ENCODE measurements around the gene CYP2B6. TPM values are rescaled to one million over a fixed set of nuclear protein-coding genes. Genes with fewer than 3 reads are reported as not detected.

Gene CYP2B6
- total RNA-seq, 6 experiments from 2014 or later, result not detected

DNA sequence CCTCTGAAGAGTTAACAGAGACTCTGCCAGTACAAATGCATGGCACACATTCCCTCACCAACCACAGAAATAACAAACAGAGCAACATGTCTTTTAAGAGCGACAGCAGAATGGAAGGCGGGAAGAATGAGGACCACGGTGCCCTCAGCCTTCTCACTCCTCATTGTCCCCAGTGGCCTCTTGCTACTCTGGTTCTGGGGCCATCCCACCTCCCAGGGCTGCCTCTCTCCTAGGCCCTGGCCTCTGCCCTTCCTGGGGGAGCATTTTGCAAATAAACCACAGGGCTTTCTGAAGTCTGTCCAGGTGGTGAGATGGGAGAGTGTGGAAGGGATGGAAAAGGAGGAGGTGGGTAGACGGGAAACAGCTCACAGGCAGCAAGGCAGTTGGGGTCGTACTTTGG, 28.3 kb downstream of the CYP2B6 start:
- no peak for DNase-seq
- H3K4me1 Mint-ChIP-seq (ENCODE audit: low read depth), result no peaks in the 10 kb centered on the region
- H3K27me3 Mint-ChIP-seq (ENCODE audit: insufficient read depth), result peaks cover 18% of the 10 kb centered on the region
- H3K9me3 Mint-ChIP-seq, result no peaks in the 10 kb centered on the region
- H3K27ac Mint-ChIP-seq, result no peak overlapping the region
- H3K4me3 Mint-ChIP-seq, result no peak overlapping the region
- H3K36me3 Mint-ChIP-seq (ENCODE audit: low read depth), result no peaks in the 10 kb centered on the region
- TF ChIP-seq CTCF (IDR thresholded peaks at IDR 0.05), result no peak

- H3K9me3 Mint-ChIP-seq, result no peaks in the 10 kb centered on the region; the same call in 1 of the 2 replicates
- no peak overlapping the region for H3K4me3 Mint-ChIP-seq
- no peaks in the 10 kb centered on the region for H3K36me3 Mint-ChIP-seq (ENCODE audit: low read depth)
- DNase-seq, result no peak
- no peak overlapping the region for H3K27ac Mint-ChIP-seq
- no peaks in the 10 kb centered on the region for H3K4me1 Mint-ChIP-seq (ENCODE audit: low read depth)
- H3K27me3 Mint-ChIP-seq (ENCODE audit: insufficient read depth), result peaks cover 28% of the 10 kb centered on the region
- no peak for TF ChIP-seq CTCF (IDR thresholded peaks at IDR 0.05)
These were observed 32.1 kb downstream of the CYP2B6 start for GRCh38 chr19:41023193-41023592.

- Mint-ChIP-seq H3K4me1 (ENCODE audit: low read depth) (no peaks in the 10 kb centered on the region), H3K36me3 (ENCODE audit: low read depth) (no peaks in the 10 kb centered on the region), H3K9me3 (no peaks in the 10 kb centered on the region; the same call in 1 of the 2 replicates), H3K27ac (no peak overlapping the region), H3K4me3 (no peak overlapping the region), H3K27me3 (ENCODE audit: insufficient read depth) (peaks cover 35% of the 10 kb centered on the region)
- DNase-seq, result no peak
- no peak for TF ChIP-seq CTCF (IDR thresholded peaks at IDR 0.05)
These were observed 34.3 kb downstream of the CYP2B6 start for GRCh38 chr19:41025411-41025810.

DNA sequence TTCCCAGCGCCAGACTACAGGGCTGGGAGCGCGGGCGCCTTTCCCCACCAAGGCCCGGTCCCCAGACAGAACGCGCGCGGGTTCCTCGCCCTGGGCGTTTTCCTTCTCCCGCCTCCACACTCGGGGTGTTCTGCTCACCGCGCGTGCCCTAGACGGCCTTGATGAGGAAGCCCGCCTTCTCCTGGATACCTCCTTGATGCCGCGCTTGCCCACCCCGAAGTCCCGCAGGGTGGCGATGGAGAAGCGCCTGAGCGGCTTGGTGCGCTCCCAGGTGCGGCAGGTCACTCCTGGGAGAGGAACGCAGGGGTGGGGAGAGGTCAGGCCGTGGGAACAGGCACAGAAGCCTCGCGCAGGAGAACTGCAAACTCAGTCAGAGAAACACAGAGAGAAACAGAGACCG, 34.8 kb downstream of the CYP2B6 start:
- Mint-ChIP-seq H3K27ac (no peak overlapping the region), H3K27me3 (ENCODE audit: insufficient read depth) (peaks cover 34% of the 10 kb centered on the region), H3K36me3 (ENCODE audit: low read depth) (no peaks in the 10 kb centered on the region), H3K4me3 (no peak overlapping the region), H3K9me3 (no peaks in the 10 kb centered on the region; the same call in 1 of the 2 replicates), H3K4me1 (ENCODE audit: low read depth) (no peaks in the 10 kb centered on the region)
- no peak for TF ChIP-seq CTCF (IDR thresholded peaks at IDR 0.05)
- no peak for DNase-seq

- no peak for TF ChIP-seq CTCF (IDR thresholded peaks at IDR 0.05)
- Mint-ChIP-seq H3K4me3 (no peak overlapping the region), H3K27ac (no peak overlapping the region), H3K9me3 (no peaks in the 10 kb centered on the region; the same call in 1 of the 2 replicates), H3K36me3 (ENCODE audit: low read depth) (no peaks in the 10 kb centered on the region), H3K4me1 (ENCODE audit: low read depth) (peaks cover 7% of the 10 kb centered on the region; the same call in 1 of the 2 replicates), H3K27me3 (ENCODE audit: insufficient read depth) (peaks cover 27% of the 10 kb centered on the region)
- DNase-seq, result no peak
These were observed 36.3 kb downstream of the CYP2B6 start for GRCh38 chr19:41027273-41027967.
